Posterior cingulate gyrus (tissue), 11 donors: ENCODE measurements around the gene SSH2.
"Not testable (repeated sequence)": the region's sequence is repeated elsewhere in the genome, so short reads cannot be mapped to it uniquely, and the experiment has no call there.

ENCODE experiments used
- DNase-seq, 10 donors: peaks; one replicate each; pipeline versions ENCODE4 v3.0.0 to v3.0.0-alpha.2; 2020 to 2021; ENCODE audit warnings: mixed read lengths in 3 of 10
- intact Hi-C: fragments of 100-400 bp; cut with DNase I; formaldehyde crosslinking; loops from one replicate; pipeline ENCODE4 v1.15.1; 2023

SSH2 gene, protein sequence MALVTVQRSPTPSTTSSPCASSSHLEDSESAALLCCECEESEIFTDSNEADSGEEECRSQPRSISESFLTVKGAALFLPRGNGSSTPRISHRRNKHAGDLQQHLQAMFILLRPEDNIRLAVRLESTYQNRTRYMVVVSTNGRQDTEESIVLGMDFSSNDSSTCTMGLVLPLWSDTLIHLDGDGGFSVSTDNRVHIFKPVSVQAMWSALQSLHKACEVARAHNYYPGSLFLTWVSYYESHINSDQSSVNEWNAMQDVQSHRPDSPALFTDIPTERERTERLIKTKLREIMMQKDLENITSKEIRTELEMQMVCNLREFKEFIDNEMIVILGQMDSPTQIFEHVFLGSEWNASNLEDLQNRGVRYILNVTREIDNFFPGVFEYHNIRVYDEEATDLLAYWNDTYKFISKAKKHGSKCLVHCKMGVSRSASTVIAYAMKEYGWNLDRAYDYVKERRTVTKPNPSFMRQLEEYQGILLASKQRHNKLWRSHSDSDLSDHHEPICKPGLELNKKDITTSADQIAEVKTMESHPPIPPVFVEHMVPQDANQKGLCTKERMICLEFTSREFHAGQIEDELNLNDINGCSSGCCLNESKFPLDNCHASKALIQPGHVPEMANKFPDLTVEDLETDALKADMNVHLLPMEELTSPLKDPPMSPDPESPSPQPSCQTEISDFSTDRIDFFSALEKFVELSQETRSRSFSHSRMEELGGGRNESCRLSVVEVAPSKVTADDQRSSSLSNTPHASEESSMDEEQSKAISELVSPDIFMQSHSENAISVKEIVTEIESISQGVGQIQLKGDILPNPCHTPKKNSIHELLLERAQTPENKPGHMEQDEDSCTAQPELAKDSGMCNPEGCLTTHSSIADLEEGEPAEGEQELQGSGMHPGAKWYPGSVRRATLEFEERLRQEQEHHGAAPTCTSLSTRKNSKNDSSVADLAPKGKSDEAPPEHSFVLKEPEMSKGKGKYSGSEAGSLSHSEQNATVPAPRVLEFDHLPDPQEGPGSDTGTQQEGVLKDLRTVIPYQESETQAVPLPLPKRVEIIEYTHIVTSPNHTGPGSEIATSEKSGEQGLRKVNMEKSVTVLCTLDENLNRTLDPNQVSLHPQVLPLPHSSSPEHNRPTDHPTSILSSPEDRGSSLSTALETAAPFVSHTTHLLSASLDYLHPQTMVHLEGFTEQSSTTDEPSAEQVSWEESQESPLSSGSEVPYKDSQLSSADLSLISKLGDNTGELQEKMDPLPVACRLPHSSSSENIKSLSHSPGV (N-terminal part only)

DNA sequence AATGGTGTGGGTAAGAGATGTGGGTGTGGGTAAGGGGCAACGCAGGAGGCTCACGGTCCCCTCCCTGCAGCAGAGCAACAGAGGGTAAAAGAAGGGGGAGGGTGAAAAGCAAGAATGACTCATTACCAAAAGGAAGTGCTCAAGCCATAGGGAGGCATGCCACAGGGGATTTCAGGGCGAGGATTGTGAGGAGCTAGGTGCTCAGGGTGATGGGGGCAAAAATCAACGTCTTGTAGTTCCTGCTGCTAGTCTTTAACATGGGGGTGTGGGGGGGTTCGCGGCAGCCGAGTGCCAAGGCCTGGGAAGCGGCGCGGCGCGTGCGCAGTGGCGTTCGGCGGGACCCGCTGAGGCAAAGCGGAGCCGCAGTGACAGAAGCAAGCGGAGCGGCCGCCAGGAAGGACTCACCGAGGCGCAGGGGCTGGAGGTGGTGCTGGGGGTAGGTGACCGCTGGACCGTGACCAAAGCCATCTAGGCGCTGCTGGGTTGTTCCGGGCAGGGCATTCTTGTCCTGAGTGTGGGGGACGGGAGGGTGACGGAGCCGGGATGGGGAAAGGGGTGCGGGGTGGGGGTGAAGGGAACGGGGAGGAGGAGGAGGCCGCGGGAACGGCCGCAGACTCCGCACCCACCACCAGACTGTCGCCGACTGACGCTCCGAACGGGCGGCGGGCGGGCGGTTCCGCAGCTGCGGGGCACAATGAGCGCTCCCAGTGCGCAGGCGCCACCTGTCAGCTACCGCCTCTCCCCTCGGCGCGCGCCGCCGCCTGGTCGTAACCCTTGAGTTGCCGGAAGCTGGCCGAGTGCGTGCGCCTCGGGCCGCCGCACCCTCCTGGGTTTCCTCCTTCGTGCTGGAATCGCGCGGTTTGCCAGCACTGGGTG lies at the start of gene SSH2:
TSS of gene SSH2 (minus strand) at position 696 of the 876 bp plus-strand sequence. CDS start at position 468, 228 bp downstream.
- intact Hi-C loops = loop anchor here (2.0 to 5.0 kb wide), 3 partner anchors 61 to 297 kb away; no protein-coding TSS in a partner anchor
- DNase-seq = peak; percentile 84 to 98 (median 90)

GRCh38 chr17:29977836-29978235 lies 47.8 kb upstream of the SSH2 start:
- intact Hi-C loops = no loop called here
- no peak for DNase-seq

GRCh38 chr17:29973005-29973404 lies 43.0 kb upstream of the SSH2 start:
- intact Hi-C loops = no loop called here
- no peak for DNase-seq

DNA sequence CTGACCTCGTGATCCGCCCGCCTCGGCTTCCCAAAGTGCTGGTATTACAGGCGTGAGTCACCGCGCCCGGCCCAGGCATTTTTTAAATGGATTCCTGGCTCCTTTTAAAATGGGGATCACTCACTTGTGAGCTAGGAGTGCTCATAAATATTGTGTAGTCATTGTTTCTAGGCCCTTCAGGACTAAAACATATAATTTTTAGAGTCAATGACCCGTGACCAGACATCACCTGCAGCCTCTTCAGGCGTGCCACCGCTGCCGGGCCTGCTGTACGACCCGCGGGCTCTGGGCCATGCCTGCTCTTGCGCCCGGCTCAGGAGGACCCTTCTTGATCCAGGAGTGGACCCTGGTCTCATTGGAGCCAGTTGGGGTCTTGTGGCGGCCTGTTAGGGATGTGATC lies 42.2 kb upstream of the SSH2 start:
- DNase-seq = no peak
- intact Hi-C loops = no loop called here

DNA sequence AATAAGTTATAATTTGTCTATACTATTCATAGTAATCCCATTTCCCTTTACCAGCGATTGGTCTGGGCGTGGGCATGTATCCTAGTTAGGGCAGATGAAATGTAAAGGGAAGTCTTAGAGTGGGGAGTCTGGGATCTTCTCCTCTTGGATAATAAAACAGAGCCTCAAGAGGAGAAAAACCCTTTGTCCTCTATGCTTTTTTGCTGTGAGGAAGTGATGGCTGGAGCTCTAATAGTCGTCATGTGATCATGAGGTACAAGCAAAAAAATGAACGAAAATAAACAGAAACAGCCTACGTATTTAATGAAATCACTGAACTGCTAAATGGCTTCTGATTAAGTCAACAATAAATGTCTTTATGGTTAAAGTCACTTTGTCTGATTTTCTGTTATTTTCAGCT lies 38.2 kb upstream of the SSH2 start:
- no peak for DNase-seq
- intact Hi-C loops = no loop called here

GRCh38 chr17:29962656-29963055 lies 32.6 kb upstream of the SSH2 start:
- no peak for DNase-seq
- intact Hi-C loops = no loop called here

GRCh38 chr17:29959658-29960337 lies 29.8 kb upstream of the SSH2 start:
- intact Hi-C loops = no loop called here
- DNase-seq = no peak

GRCh38 chr17:29958947-29959657 lies 29.1 kb upstream of the SSH2 start:
- no peak for DNase-seq
- intact Hi-C loops = no loop called here

DNA sequence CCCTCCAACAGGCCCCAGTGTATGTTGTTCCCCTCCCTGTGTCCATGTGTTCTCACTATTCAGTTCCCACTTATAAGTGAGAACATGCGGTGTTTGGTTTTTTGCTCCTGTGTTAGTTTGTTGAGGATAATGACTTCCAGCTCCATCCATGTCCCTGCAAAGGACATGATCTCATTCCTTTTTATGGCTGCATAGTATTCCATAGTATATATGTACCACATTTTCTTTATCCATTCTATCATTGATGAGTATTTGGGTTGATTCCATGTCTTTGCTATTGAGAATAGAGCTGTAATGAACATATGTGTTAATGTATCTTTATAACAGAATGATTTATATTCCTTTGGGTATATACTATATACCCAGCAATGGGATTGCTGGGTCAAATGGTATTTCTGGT lies 27.5 kb upstream of the SSH2 start:
- intact Hi-C loops, DNase-seq: not testable (repeated sequence)

DNA sequence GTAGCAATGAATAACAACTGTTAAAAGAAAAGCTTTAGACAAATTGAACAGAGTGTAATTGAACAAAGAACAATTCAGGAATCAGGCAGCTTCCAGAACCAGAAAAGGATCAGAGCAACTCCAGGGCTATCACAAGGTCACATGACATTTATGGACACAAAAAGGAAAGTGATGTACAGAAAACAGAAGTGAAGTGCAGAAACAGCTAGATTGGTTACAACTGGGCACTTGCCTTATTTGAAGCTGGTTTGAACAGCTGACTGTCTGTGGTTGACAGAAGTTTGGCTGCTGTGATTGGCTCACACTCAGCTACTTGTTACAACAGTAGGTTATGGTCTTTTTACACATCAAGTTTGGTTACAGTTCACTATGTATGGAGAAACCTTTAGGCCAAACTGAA lies 26.2 kb upstream of the SSH2 start:
- DNase-seq = no peak
- intact Hi-C loops = no loop called here

GRCh38 chr17:29954405-29954804 lies 24.4 kb upstream of the SSH2 start:
- DNase-seq = no peak
- intact Hi-C loops = no loop called here

- DNase-seq = no peak
- intact Hi-C loops = no loop called here
Observed at GRCh38 chr17:29949696-29950095, 19.7 kb upstream of the SSH2 start.

DNA sequence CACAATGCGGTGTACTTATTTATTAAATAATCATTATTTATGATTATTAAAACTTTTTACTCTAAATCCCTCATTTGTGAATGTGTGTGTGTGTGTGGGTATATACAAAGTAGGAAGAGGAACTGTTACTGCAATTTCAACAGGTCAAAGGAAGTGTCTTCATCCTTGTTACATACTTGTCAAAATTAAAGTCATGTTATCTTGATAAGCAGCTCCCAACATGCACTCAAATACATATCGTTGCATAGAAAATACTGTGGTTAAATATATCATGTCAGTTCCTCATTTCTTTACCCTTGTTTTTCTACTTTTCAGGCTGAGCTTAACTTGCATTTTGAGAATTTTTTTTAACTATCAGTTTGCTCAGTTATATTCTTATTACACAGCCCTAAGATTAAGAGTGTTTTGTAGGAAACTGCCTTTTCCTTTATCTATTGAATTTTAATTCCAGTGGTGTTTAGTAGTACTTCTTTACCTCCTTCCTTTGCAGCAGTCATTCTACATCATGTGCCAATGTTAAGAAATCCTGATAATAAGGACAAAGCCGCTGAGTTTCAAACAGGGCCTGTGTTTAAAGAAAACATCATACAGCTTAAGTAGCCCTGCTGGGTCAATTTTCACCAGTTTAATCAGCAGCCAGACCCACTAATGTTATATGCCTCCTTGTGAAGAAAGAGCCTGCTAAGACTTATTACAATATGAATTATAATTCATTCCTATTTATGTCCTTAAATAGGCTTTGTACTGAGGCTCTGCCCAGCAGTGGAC lies 18.6 kb upstream of the SSH2 start:
- DNase-seq = no peak
- intact Hi-C loops = no loop called here

DNA sequence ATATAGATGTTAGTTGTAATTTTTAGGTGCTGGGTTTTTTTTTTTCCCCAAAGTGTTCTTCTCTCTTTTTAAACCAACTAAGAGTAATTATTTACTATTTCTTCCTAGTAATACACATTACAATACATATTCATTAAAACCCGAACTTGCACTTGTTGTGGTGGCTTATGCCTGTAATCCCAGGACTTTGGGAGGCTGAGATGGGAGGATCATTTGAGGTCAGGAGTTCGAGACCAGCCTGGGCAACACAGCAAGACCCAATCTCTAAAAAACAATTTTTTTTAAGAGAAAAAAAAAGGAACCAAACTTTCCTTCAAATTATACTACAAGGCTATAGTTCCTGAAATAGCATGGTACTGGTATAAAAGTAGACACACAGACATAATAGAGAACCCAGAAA lies 15.3 kb upstream of the SSH2 start:
- intact Hi-C loops = no loop called here
- no peak for DNase-seq

GRCh38 chr17:29941334-29941733 lies 11.3 kb upstream of the SSH2 start, which contains the start of gene EFCAB5:
EFCAB5 (plus strand) TSS chr17:29941634; CDS start chr17:29941797, 163 bp downstream.
- intact Hi-C loops = no loop called here
- DNase-seq = no peak

- no peak for DNase-seq
- intact Hi-C loops = no loop called here
Observed at GRCh38 chr17:29936724-29937123, 6.7 kb upstream of the SSH2 start.

DNA sequence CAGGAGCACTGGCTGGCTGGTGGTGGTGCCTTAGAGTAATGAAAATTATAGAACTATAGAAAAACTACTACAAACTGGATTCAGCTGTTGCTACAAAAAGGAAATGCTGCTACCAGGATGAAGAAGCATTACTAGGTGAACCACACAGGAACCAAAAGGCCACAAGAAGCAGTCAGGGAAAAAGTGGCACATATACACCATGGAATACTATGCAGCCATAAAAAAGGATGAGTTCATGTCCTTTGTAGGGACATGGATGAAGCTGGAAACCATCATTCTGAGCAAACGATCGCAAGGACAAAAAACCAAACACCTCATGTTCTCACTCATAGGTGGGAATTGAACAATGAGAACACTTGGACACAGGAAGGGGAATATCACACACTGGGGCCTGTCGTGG lies 5.9 kb upstream of the SSH2 start:
- DNase-seq, intact Hi-C loops: not testable (repeated sequence)

GRCh38 chr17:29933379-29933778 lies 3.4 kb upstream of the SSH2 start:
- no peak for DNase-seq

More at GRCh38 chr17:29933379-29933778, 3.4 kb upstream of the SSH2 start:
- intact Hi-C loops = loop anchor here (5.0 kb wide), 1 partner anchor 159 kb away; no protein-coding TSS in a partner anchor
